Measurements from ENCODE around the gene TRIL. TPM values are rescaled to one million over a fixed set of nuclear protein-coding genes. Genes with fewer than 3 reads are reported as not detected.

Gene TRIL
- total RNA-seq, 2 donors from 2014 or later: 3.9 to 6.0 TPM

GRCh38 chr7:28984631-28985030, 26.5 kb upstream of the TRIL start:
- DNase-seq: peak; percentile 58
- peak; percentile 20 to 62 for ATAC-seq
- intact Hi-C loops (cut with DNase I): no loop called here

GRCh38 chr7:28984217-28984616, 26.1 kb upstream of the TRIL start:
- no peak for ATAC-seq
- intact Hi-C loops (cut with DNase I): no loop called here
- DNase-seq: no peak

- intact Hi-C loops (cut with DNase I): no loop called here
- DNase-seq (no peak), ATAC-seq (no peak)
These were observed 25.5 kb upstream of the TRIL start for GRCh38 chr7:28983396-28984190.

GRCh38 chr7:28981161-28981465, 23.0 kb upstream of the TRIL start:
- ATAC-seq (no peak), DNase-seq (no peak)
- intact Hi-C loops (cut with DNase I): no loop called here

GRCh38 chr7:28980451-28981160, 22.5 kb upstream of the TRIL start:
- no peak for DNase-seq
- peak; percentile 38 to 50 for ATAC-seq
- intact Hi-C loops (cut with DNase I): no loop called here

GRCh38 chr7:28979776-28980175, 21.6 kb upstream of the TRIL start:
- ATAC-seq (peak; percentile 82 to 88), DNase-seq (no peak)
- intact Hi-C loops (cut with DNase I): no loop called here

GRCh38 chr7:28977881-28978280, 19.8 kb upstream of the TRIL start:
- intact Hi-C loops (cut with DNase I): no loop called here
- no peak for DNase-seq
- ATAC-seq: no peak

- no peak for DNase-seq
- intact Hi-C loops (cut with DNase I): no loop called here
- ATAC-seq: peak in 1 of 2 donors; percentile 10
These were observed 17.9 kb upstream of the TRIL start for GRCh38 chr7:28976022-28976421.

- intact Hi-C loops (cut with DNase I): no loop called here
- DNase-seq: no peak
- ATAC-seq: no peak
These were observed 15.5 kb upstream of the TRIL start for GRCh38 chr7:28973591-28973990.

- intact Hi-C loops (cut with DNase I): no loop called here
- DNase-seq (no peak), ATAC-seq (no peak)
These were observed 5.9 kb upstream of the TRIL start for GRCh38 chr7:28964056-28964455.

GRCh38 chr7:28961972-28962371, 3.8 kb upstream of the TRIL start:
- ATAC-seq: no peak
- DNase-seq: no peak
- intact Hi-C loops (cut with DNase I): no loop called here

- DNase-seq: no peak
- no peak for ATAC-seq
- intact Hi-C loops (cut with DNase I): no loop called here
These were observed 2.1 kb upstream of the TRIL start for GRCh38 chr7:28960071-28960840.

- DNase-seq: no peak
- intact Hi-C loops (cut with DNase I): loop anchor here (5.0 to 10.0 kb wide), 3 partner anchors 43 to 146 kb away; no protein-coding TSS in a partner anchor
- no peak for ATAC-seq
These were observed 834 bp upstream of the TRIL start for GRCh38 chr7:28958980-28959347.

GRCh38 chr7:28957751-28958234, 337 bp downstream of the TRIL start:
- peak; percentile 19 for ATAC-seq
- intact Hi-C loops (cut with DNase I): loop anchor here (5.0 to 10.0 kb wide), 3 partner anchors 45 to 147 kb away; no protein-coding TSS in a partner anchor
- DNase-seq: no peak

- ATAC-seq (peak; percentile 13 to 29), DNase-seq (peak; percentile 38)
- intact Hi-C loops (cut with DNase I): loop anchor here (5.0 to 10.0 kb wide), 3 partner anchors 45 to 148 kb away; no protein-coding TSS in a partner anchor
These were observed 923 bp downstream of the TRIL start for GRCh38 chr7:28957064-28957750.

GRCh38 chr7:28956608-28957063, 1.5 kb downstream of the TRIL start:
- intact Hi-C loops (cut with DNase I): loop anchor here (5.0 to 10.0 kb wide), 3 partner anchors 46 to 148 kb away; no protein-coding TSS in a partner anchor
- ATAC-seq (peak; percentile 59 to 70), DNase-seq (peak; percentile 70)

- intact Hi-C loops (cut with DNase I): loop anchor here (2.0 to 10.0 kb wide), 4 partner anchors 29 to 149 kb away; no protein-coding TSS in a partner anchor
- peak; percentile 83 for DNase-seq
- peak; percentile 54 to 63 for ATAC-seq
These were observed 2.2 kb downstream of the TRIL start for GRCh38 chr7:28955718-28956607.

GRCh38 chr7:28955356-28955717, 2.8 kb downstream of the TRIL start:
- DNase-seq (no peak), ATAC-seq (no peak)
- intact Hi-C loops (cut with DNase I): loop anchor here (2.0 to 10.0 kb wide), 4 partner anchors 29 to 149 kb away; no protein-coding TSS in a partner anchor

Data from left cardiac atrium (tissue), 4 donors.